CD14-positive monocyte (primary cell): Measurements from ENCODE around the gene XYLT1. TPM values are rescaled to one million over a fixed set of nuclear protein-coding genes. Genes with fewer than 3 reads are reported as not detected.

Experiments
- DNase-seq, 3 donors: peaks; one replicate each; pipeline ENCODE4 v3.0.0-alpha.2; 2011 to 2022
- H2AFZ ChIP-seq: 2 replicates; pipeline ENCODE4 v1.6.0; 2012; ENCODE audit warnings: mild to moderate bottlenecking, low read depth, low read length, inconsistent platforms; ENCODE audit not compliant: insufficient read depth, poor library complexity, severe bottlenecking
- H3K27ac ChIP-seq, 2 donors: 1 replicate in 1 of 2; 2 replicates in 1 of 2; pipeline ENCODE4 v1.5.1; 2012 to 2013; ENCODE audit warnings: low read length in 2 of 2, control low read depth in 1 of 2, inconsistent platforms in 1 of 2, low read depth in 1 of 2, mild to moderate bottlenecking in 1 of 2
- H3K27me3 ChIP-seq, 2 donors: one replicate each; pipeline versions ENCODE4 v1.6.0 to v1.6.1; 2011 to 2013; ENCODE audit warnings: low read length in 2 of 2; ENCODE audit not compliant: control insufficient read depth in 2 of 2, insufficient read depth in 2 of 2
- H3K36me3 ChIP-seq, 2 donors: replicated peaks in 1 of 2; 1 replicate in 1 of 2; 2 replicates in 1 of 2; pipeline versions ENCODE4 v1.5.1 to v1.6.1; 2012 to 2013; ENCODE audit warnings: low read length in 2 of 2, control low read depth in 1 of 2, inconsistent platforms in 1 of 2, mild to moderate bottlenecking in 1 of 2; ENCODE audit not compliant: insufficient read depth in 2 of 2, control insufficient read depth in 1 of 2
- H3K4me1 ChIP-seq, 2 donors: 1 replicate in 1 of 2; 2 replicates in 1 of 2; pipeline versions ENCODE4 v1.5.1 to v1.6.1; 2012 to 2013; ENCODE audit warnings: low read length in 2 of 2, control low read depth in 1 of 2, inconsistent platforms in 1 of 2, mild to moderate bottlenecking in 1 of 2, moderate library complexity in 1 of 2; ENCODE audit not compliant: insufficient read depth in 2 of 2, control insufficient read depth in 1 of 2
- H3K4me2 ChIP-seq: replicated peaks from 2 replicates; pipeline ENCODE3; 2012; ENCODE audit warnings: low read length, moderate library complexity, mild to moderate bottlenecking; ENCODE audit not compliant: poor library complexity, severe bottlenecking; ENCODE audit errors: extremely low read depth
- H3K4me3 ChIP-seq, 3 experiments: fragments of 200-600 bp in 1 of 3; sonication (generic) in 1 of 3; replicated peaks in 1 of 3; 1 replicate in 2 of 3; 2 replicates in 1 of 3; pipeline ENCODE4 v1.5.1; 2011 to 2013; ENCODE audit warnings: low read length in 3 of 3, mild to moderate bottlenecking in 3 of 3, control low read depth in 2 of 3, low read depth in 2 of 3, inconsistent platforms in 1 of 3, moderate library complexity in 1 of 3
- H3K79me2 ChIP-seq: 2 replicates; pipeline ENCODE4 v1.6.0; 2012; ENCODE audit warnings: mild to moderate bottlenecking, control low read depth, inconsistent platforms, low read length, moderate library complexity; ENCODE audit not compliant: insufficient read depth
- H3K9ac ChIP-seq: 2 replicates; pipeline ENCODE4 v1.6.0; 2017; ENCODE audit warnings: low read length, mild to moderate bottlenecking; ENCODE audit not compliant: insufficient read depth, poor library complexity, severe bottlenecking
- H3K9me3 ChIP-seq, 2 donors: replicated peaks in 1 of 2; 1 replicate in 1 of 2; 2 replicates in 1 of 2; pipeline versions ENCODE4 v1.5.1 to v1.6.1; 2012 to 2013; ENCODE audit warnings: low read length in 2 of 2, control low read depth in 1 of 2; ENCODE audit not compliant: control insufficient read depth in 1 of 2, insufficient read depth in 1 of 2
- H4K20me1 ChIP-seq: 2 replicates; pipeline ENCODE4 v1.6.0; 2012; ENCODE audit warnings: mild to moderate bottlenecking, low read length, control low read depth, moderate library complexity; ENCODE audit not compliant: insufficient read depth
- H3K27ac Mint-ChIP-seq, 7 donors: one replicate each; pipeline ENCODE4 v1.8.0; 2020; ENCODE audit warnings: mild to moderate bottlenecking in 7 of 7, mixed read lengths in 7 of 7, moderate library complexity in 6 of 7, inconsistent platforms in 2 of 7
- H3K27me3 Mint-ChIP-seq, 3 donors: one replicate each; pipeline ENCODE4 v1.8.0; 2021 to 2022; ENCODE audit warnings: low read depth in 3 of 3, mild to moderate bottlenecking in 3 of 3, mixed read lengths in 3 of 3, moderate library complexity in 3 of 3, inconsistent platforms in 1 of 3
- H3K36me3 Mint-ChIP-seq, 2 donors: one replicate each; pipeline ENCODE4 v1.8.0; 2020; ENCODE audit warnings: mixed read lengths in 2 of 2, inconsistent platforms in 1 of 2, mild to moderate bottlenecking in 1 of 2
- H3K4me1 Mint-ChIP-seq: one replicate; pipeline ENCODE4 v1.8.0; 2020; ENCODE audit warnings: mild to moderate bottlenecking, mixed read lengths
- H3K4me3 Mint-ChIP-seq, 2 donors: one replicate each; pipeline ENCODE4 v1.8.0; 2020; ENCODE audit warnings: mild to moderate bottlenecking in 2 of 2, mixed read lengths in 2 of 2, moderate library complexity in 1 of 2
- H3K9me3 Mint-ChIP-seq, 7 donors: one replicate each; pipeline ENCODE4 v1.8.0; 2020 to 2022; ENCODE audit warnings: mixed read lengths in 7 of 7, mild to moderate bottlenecking in 6 of 7, moderate library complexity in 6 of 7, inconsistent platforms in 2 of 7
- CTCF ChIP-seq: fragments of 200-600 bp; IDR thresholded peaks from one replicate; pipeline ENCODE4 v1.8.0; 2022; ENCODE audit warnings: antibody characterized with exemption, mild to moderate bottlenecking
- WGBS: methylation state at CpG from one replicate; pipeline ENCODE4 v1.1.5; 2013; ENCODE audit warnings: missing lambda C conversion rate; ENCODE audit not compliant: insufficient coverage; 5-methylcytosine and 5-hydroxymethylcytosine counted together
- intact Hi-C, 2 donors: fragments of 100-400 bp; cut with micrococcal nuclease; formaldehyde crosslinking; loops; one replicate each; pipeline versions ENCODE4 v1.15.0 to v1.15.1; 2023
- polyA plus RNA-seq, 3 donors: library from polyadenylated mRNA; depleted of rRNA in 1 of 3; unstranded in 2 of 3; stranded (reverse) in 1 of 3; fragments of 300-500 nt in 2 of 3; fragments of >200 nt in 1 of 3; fragmentation: Illumina TruSeq in 2 of 3; gene quantifications; 1 replicate in 2 of 3; 2 replicates in 1 of 3; pipeline ENCODE4 v1.2.3, GENCODE V29; 2012 to 2021

The XYLT1 gene
- polyA plus RNA-seq, 3 donors = 0.51 to 9.4 (median 1.6) TPM

- H3K36me3 Mint-ChIP-seq = peaks cover 3 to 7% of the 10 kb centered on the region in 2 donors
- peaks cover 43% of the 10 kb centered on the region for H3K79me2 ChIP-seq
- peaks cover 26 to 34% of the 10 kb centered on the region in 2 donors for H3K4me1 ChIP-seq
- peak; percentile 47 to 75 (median 75) for DNase-seq
- intact Hi-C loops = loop anchor here in 1 of 2 donors (5.0 kb wide), 1 partner anchor 45 kb away; no protein-coding TSS in a partner anchor
- peak overlapping the region; percentile 13 to 52 for H3K4me3 Mint-ChIP-seq
- H3K4me1 Mint-ChIP-seq = peaks cover 35% of the 10 kb centered on the region
- H3K9me3 ChIP-seq = no peaks in the 10 kb centered on the region
- peak overlapping the region in 1 of 3 experiments; percentile 51 for H3K4me3 ChIP-seq
- H3K36me3 ChIP-seq = no peaks in the 10 kb centered on the region
- H3K27ac ChIP-seq = peak overlapping the region; percentile 50 to 75
- H3K27me3 ChIP-seq = no peaks in the 10 kb centered on the region
- H3K9me3 Mint-ChIP-seq = no peaks in the 10 kb centered on the region
- 0% methylated on average over 2 of the region's 3 CpGs for WGBS
- TF ChIP-seq CTCF = no peak
- H2AFZ ChIP-seq = no peak overlapping the region
- peak overlapping the region; percentile 4 for H3K9ac ChIP-seq
- peak overlapping the region; percentile 81 to 93 (median 90) for H3K27ac Mint-ChIP-seq
- H4K20me1 ChIP-seq = no peaks in the 10 kb centered on the region
- H3K27me3 Mint-ChIP-seq = no peaks in the 10 kb centered on the region
- peak overlapping the region; percentile 32 for H3K4me2 ChIP-seq
These were observed 168.1 kb downstream of the XYLT1 start for GRCh38 chr16:17302620-17303019.

DNA sequence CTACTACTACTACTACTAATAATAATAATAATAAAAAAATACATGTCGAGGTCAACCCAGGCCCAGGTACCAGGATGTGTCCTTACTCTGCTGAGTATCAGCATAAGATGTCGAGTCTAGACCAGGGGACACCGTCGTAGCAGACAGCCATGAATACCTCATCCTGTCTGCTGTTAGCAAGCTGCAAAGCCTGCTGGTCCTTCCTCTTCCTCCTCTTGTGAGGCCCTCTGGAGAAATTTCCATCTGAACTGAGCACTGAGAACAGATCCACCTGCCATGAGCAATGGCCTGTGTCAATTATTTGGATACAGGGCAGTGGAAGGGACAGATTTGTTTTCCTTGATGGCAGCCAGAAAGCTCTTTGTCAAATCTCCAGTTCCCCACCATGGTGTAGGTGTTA is 168.5 kb downstream of the XYLT1 start:
- Histone ChIP-seq H3K4me1 (peaks cover 26 to 34% of the 10 kb centered on the region in 2 donors), H3K79me2 (peaks cover 44% of the 10 kb centered on the region), H3K27ac (peak overlapping the region; percentile 50 to 75), H3K4me2 (peak overlapping the region; percentile 32), H3K4me3 (peak overlapping the region in 1 of 3 experiments; percentile 51), H3K9me3 (no peaks in the 10 kb centered on the region), H3K27me3 (no peaks in the 10 kb centered on the region), H2AFZ (no peak overlapping the region), H3K9ac (no peak overlapping the region), H4K20me1 (peaks cover under 1% of the 10 kb centered on the region), H3K36me3 (no peaks in the 10 kb centered on the region)
- WGBS = 0% methylated on average over 3 of the region's 4 CpGs
- Mint-ChIP-seq H3K36me3 (peaks cover 3 to 7% of the 10 kb centered on the region in 2 donors), H3K4me3 (peak overlapping the region in 1 of 2 donors; percentile 52), H3K27me3 (no peaks in the 10 kb centered on the region), H3K9me3 (no peaks in the 10 kb centered on the region), H3K27ac (peak overlapping the region; percentile 81 to 93 (median 90)), H3K4me1 (peaks cover 35% of the 10 kb centered on the region)
- TF ChIP-seq CTCF = no peak
- intact Hi-C loops = loop anchor here in 1 of 2 donors (5.0 kb wide), 1 partner anchor 45 kb away; no protein-coding TSS in a partner anchor
- peak in 2 of 3 donors; percentile 37 to 52 for DNase-seq
